HG03025 (cell line): ENCODE results near the gene AKAP13.
"Not testable (repeated sequence)": the region's sequence is repeated elsewhere in the genome, so short reads cannot be mapped to it uniquely, and the experiment has no call there.

Experiments
- ATAC-seq: cut with Tn5 transposase; IDR thresholded peaks from one replicate; pipeline ENCODE4 v1.9.1; 2021; ENCODE audit warnings: mild to moderate bottlenecking, moderate library complexity; ENCODE audit not compliant: unreplicated experiment, low FRiP score

The AKAP13 gene, protein sequence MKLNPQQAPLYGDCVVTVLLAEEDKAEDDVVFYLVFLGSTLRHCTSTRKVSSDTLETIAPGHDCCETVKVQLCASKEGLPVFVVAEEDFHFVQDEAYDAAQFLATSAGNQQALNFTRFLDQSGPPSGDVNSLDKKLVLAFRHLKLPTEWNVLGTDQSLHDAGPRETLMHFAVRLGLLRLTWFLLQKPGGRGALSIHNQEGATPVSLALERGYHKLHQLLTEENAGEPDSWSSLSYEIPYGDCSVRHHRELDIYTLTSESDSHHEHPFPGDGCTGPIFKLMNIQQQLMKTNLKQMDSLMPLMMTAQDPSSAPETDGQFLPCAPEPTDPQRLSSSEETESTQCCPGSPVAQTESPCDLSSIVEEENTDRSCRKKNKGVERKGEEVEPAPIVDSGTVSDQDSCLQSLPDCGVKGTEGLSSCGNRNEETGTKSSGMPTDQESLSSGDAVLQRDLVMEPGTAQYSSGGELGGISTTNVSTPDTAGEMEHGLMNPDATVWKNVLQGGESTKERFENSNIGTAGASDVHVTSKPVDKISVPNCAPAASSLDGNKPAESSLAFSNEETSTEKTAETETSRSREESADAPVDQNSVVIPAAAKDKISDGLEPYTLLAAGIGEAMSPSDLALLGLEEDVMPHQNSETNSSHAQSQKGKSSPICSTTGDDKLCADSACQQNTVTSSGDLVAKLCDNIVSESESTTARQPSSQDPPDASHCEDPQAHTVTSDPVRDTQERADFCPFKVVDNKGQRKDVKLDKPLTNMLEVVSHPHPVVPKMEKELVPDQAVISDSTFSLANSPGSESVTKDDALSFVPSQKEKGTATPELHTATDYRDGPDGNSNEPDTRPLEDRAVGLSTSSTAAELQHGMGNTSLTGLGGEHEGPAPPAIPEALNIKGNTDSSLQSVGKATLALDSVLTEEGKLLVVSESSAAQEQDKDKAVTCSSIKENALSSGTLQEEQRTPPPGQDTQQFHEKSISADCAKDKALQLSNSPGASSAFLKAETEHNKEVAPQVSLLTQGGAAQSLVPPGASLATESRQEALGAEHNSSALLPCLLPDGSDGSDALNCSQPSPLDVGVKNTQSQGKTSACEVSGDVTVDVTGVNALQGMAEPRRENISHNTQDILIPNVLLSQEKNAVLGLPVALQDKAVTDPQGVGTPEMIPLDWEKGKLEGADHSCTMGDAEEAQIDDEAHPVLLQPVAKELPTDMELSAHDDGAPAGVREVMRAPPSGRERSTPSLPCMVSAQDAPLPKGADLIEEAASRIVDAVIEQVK (N-terminal part only)

GRCh38 chr15:85380217-85380811 is at the start of gene AKAP13:
Gene AKAP13 (plus strand): TSS chr15:85380603. CDS start chr15:85485721, 105,118 bp downstream.
- peak; percentile 86 for ATAC-seq

GRCh38 chr15:85330901-85331588 is 49.4 kb upstream of the AKAP13 start:
- peak; percentile 65 for ATAC-seq

- ATAC-seq: peak; percentile 9
Observed at GRCh38 chr15:85331655-85332285, 48.6 kb upstream of the AKAP13 start.

DNA sequence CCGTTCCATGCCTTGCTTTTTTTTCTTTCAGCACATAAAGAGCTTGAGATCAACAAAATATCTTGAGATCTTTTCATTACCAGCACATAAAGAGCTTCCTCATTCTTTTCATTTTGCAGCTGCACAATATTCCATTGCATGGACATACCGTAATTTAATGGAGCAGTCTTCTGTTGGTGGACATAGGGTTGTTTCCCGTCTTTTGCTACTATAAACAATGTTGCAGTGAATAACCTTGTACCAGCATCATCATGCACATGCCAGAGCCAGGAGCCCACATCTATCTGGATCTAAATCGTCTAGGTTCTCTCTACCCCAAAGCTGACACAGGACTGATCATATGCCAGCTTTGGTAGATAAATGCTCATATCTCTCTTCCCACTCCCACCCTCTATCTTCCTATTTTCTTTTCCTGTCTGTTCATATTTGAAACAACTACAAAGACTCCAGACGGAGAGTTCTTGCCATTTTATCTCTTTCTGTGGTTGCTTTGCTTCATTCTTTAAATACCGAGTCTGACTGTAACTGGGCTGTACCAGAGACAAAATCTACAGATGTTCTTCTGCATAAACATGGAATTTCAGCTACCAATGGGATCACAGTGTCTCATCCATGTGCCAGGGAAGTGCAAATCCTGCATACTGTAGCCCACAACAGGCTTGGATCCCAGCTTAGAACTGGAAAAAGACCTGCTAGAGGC is 47.1 kb upstream of the AKAP13 start:
- no peak for ATAC-seq

- ATAC-seq: no peak
Observed at GRCh38 chr15:85334241-85334640, 46.2 kb upstream of the AKAP13 start.

- no peak for ATAC-seq
Observed at GRCh38 chr15:85335193-85335942, 45.0 kb upstream of the AKAP13 start.

DNA sequence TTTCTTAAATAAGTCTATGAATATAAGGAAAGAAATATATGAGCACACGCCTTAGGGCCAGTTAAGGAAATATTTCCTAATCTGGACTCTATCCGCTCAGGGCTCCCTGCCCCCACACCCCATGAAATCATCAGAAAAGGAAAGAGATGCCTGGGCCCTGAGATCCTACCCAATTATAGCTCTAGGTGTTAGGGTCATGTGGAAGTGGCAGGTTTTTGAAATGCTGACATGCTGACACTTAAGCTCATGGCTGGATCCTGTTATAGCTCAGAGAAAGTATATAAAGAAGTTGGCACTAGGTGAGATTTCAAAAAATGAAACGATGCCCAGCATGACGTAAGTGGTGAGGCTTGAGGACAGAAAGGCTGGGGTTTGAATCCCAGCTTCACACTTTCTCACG is 43.5 kb upstream of the AKAP13 start:
- no peak for ATAC-seq

DNA sequence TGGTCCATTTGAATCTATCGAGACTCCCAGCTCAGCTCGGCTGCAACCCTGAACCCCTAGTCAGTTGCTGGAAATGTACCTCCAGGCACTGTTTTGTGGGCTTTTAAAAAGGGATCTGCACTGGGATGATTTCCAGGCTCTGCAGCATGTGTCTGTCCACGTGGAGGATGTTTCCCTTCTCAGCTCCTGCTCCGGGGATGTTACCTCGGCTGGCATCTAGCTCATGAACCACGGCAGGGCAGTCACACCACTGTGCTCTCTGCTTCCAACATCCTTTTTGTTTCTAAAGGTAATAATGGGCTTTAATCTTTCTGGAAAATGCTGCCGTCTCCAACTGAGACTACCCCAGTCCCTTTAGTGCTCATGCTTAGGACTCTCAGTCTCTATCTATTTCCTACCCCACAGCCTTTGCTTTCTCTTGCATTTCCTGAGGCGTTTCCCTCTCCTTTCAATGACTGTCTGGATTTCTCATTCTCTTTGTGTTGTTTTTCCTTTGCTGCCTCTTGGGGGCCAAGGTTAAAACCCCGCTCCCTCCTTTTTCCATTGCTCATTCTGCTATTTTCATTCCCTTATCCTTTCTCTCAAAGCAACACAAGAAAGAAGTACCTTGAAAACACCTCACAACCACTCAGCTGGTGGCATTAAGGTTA is 42.9 kb upstream of the AKAP13 start:
- ATAC-seq: no peak

GRCh38 chr15:85340321-85340665 is 40.1 kb upstream of the AKAP13 start:
- ATAC-seq: no peak

GRCh38 chr15:85340852-85341251 is 39.6 kb upstream of the AKAP13 start:
- no peak for ATAC-seq

DNA sequence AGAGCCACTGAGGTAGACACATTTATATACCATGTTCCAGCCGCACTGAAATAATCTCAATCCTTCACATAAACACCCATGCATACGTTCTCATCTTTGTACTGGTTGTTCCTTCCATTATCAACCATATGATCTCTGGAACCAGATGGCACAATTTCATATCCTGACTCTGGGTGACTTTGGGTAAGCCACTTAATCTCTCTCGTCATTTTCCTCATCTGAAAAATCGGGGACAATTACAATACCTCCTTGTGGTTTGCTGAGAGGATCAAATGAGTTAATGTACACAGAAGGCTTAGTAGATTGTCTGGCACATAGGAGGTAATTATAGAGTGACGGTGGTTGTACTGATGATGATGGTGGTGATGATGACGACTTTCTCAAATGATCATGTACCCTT is 38.2 kb upstream of the AKAP13 start:
- ATAC-seq: not testable (repeated sequence)

- not testable (repeated sequence) for ATAC-seq
Observed at GRCh38 chr15:85343443-85343842, 37.0 kb upstream of the AKAP13 start.

- not testable (repeated sequence) for ATAC-seq
Observed at GRCh38 chr15:85344241-85344640, 36.2 kb upstream of the AKAP13 start.

GRCh38 chr15:85344653-85345114 is 35.7 kb upstream of the AKAP13 start:
- ATAC-seq: not testable (repeated sequence)

DNA sequence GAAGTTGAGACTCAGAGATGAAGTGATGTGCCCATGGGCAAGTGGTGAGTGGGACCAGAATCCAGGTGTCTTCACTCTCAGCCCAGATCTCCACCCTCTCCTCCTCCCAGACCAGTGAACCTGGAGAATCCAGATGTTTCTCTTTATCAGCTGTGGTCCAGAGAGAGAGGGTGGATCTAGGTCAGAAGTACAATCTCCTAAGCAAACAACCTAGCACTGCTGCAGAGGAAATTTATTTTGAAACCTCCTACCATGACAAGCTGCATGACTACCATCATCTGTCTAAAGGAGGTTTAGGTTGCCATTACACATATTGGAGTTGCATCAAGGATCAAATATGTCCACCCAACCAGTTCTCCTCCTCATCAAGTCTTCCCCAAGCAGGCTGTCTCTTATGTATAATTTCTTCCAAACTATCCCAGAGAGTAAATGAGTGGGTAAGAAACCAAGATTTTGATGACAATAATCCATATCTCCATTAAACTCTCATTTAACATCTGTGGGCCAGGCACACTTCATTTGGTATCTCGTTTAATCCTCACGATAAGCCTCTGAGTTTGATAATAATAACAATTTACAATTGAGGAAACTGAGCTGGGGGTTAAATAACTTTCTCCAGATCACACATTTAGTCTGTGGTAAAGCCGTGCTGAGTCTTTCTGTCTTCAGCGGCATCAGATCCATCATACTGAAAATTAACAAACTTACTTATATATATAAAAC is 35.0 kb upstream of the AKAP13 start:
- ATAC-seq: not testable (repeated sequence)

GRCh38 chr15:85346462-85347084 is 33.8 kb upstream of the AKAP13 start:
- ATAC-seq: not testable (repeated sequence)
